GM12878 (cell line): ENCODE measurements around the gene FAM9C.

Source experiments
- ATF7 ChIP-seq: fragments of 450-650 bp; IDR thresholded peaks from 2 replicates; pipeline ENCODE4 v1.6.1; 2016; ENCODE audit warnings: low read depth, mild to moderate bottlenecking
- FOXM1 ChIP-seq: IDR thresholded peaks from 2 replicates; pipeline ENCODE4 v1.6.1; 2012; ENCODE audit warnings: low read depth, mild to moderate bottlenecking, inconsistent platforms, low read length, moderate library complexity
- HDAC6 ChIP-seq: fragments of 200-600 bp; sonication (generic); IDR thresholded peaks from one replicate; pipeline ENCODE4 v1.8.0; 2017; ENCODE audit warnings: antibody characterized with exemption; ENCODE audit not compliant: unreplicated experiment
- POLR2A ChIP-seq: IDR thresholded peaks from 2 replicates; pipeline ENCODE4 v1.6.1; 2011; ENCODE audit warnings: low read depth, mild to moderate bottlenecking, low read length
- RBBP5 ChIP-seq: fragments of 200-600 bp; sonication (generic); conservative IDR thresholded peaks from 2 replicates; pipeline ENCODE4 v1.6.1; 2016
- SMARCA5 ChIP-seq: fragments of 450-650 bp; IDR thresholded peaks from 2 replicates; pipeline ENCODE4 v1.6.1; 2017; ENCODE audit warnings: mild to moderate bottlenecking
- SRF ChIP-seq, 2 experiments: IDR thresholded peaks; 2 replicates each; pipeline ENCODE4 v1.6.1; 2011; ENCODE audit warnings: low read depth in 2 of 2, low read length in 2 of 2, mild to moderate bottlenecking in 1 of 2, moderate library complexity in 1 of 2
- SUPT20H ChIP-seq: IDR thresholded peaks from 2 replicates; pipeline ENCODE4 v1.6.1; 2011; ENCODE audit warnings: low read depth, mild to moderate bottlenecking, low read length, moderate library complexity, borderline replicate concordance; ENCODE audit not compliant: control insufficient read depth
- TAF1 ChIP-seq: IDR thresholded peaks from 2 replicates; pipeline ENCODE4 v1.6.1; 2011; ENCODE audit warnings: mild to moderate bottlenecking, low read depth, low read length, borderline replicate concordance
- TF ChIP-seq, protein P1 (sequence below): fragments of 450-650 bp; IDR thresholded peaks from 2 replicates; pipeline ENCODE4 v1.6.1; 2016; ENCODE audit warnings: mild to moderate bottlenecking, moderate library complexity, borderline replicate concordance
- TF ChIP-seq, protein P2 (sequence below), 3 experiments: IDR thresholded peaks in 2 of 3; conservative IDR thresholded peaks in 1 of 3; 2 replicates each; pipeline ENCODE4 v1.5.1; 2011; ENCODE audit warnings: low read depth in 3 of 3, low read length in 3 of 3, mild to moderate bottlenecking in 3 of 3, control low read depth in 2 of 3, moderate library complexity in 2 of 3, inconsistent platforms in 1 of 3, mixed read lengths in 1 of 3; ENCODE audit not compliant: control insufficient read depth in 2 of 3, insufficient read depth in 1 of 3; ENCODE audit errors: extremely low read depth in 1 of 3
- TF ChIP-seq, protein P3 (sequence below): IDR thresholded peaks from 2 replicates; pipeline ENCODE4 v1.6.1; 2012; ENCODE audit warnings: low read depth, low read length, improper control_type of control experiment
- TF ChIP-seq, protein P4 (sequence below): IDR thresholded peaks from 2 replicates; pipeline ENCODE4 v1.6.1; 2012; ENCODE audit warnings: mild to moderate bottlenecking, low read depth, low read length

DNA sequence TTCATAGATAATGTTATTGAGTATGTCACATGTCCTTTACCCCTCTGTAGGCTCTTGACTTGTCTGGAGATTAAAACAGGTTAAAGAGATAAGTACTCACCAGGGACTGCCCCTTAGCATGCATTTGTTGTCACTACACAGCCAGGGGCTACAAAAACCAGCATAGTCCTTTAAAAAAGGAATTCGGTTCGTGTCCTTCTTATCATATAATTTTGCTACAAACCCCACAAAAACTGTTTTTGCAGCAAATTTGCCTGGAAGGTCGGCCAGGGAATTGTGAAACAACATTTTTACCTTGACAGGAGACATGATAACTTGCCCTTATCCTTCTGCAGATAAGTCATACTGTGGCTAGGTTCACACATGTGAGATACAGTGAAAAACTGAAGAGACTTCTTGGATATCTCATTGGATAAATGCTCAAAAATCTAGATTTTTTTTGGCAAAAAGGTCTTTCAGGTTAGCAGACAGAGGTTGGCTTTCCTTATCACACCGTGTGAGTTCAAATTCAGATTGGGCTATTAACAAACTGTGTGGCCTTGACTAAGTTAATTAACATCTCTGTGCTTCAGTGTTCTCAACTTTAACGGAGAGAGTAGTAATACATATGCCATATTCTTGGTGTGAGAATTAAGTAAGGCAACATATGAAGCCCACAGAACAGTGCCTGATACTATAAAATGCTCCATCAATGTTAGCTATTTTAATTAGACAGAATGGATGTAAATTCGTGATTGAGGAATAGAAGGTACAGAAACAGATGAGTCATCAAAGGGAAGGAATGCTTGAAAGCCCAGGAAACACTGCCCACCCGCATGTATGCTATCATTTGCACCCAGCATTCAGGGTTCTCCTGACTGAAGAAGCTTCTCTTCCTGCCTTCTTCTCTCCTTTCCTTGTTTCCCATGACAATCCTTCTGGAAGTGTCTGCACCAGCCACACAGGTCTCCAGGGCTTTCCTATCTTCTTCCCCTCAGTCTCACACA, 30.0 kb downstream of the FAM9C start:
- TF ChIP-seq SRF (IDR thresholded peaks at IDR 0.05; ENCODE audit: low read depth in 2 of 2, low read length in 2 of 2) (no peak), SUPT20H (no peak), TAF1 (no peak), HDAC6 (no peak), SMARCA5 (no peak), FOXM1 (no peak), RBBP5 (no peak), ATF7 (no peak), POLR2A (no peak)
- TF ChIP-seq, protein P1, sequence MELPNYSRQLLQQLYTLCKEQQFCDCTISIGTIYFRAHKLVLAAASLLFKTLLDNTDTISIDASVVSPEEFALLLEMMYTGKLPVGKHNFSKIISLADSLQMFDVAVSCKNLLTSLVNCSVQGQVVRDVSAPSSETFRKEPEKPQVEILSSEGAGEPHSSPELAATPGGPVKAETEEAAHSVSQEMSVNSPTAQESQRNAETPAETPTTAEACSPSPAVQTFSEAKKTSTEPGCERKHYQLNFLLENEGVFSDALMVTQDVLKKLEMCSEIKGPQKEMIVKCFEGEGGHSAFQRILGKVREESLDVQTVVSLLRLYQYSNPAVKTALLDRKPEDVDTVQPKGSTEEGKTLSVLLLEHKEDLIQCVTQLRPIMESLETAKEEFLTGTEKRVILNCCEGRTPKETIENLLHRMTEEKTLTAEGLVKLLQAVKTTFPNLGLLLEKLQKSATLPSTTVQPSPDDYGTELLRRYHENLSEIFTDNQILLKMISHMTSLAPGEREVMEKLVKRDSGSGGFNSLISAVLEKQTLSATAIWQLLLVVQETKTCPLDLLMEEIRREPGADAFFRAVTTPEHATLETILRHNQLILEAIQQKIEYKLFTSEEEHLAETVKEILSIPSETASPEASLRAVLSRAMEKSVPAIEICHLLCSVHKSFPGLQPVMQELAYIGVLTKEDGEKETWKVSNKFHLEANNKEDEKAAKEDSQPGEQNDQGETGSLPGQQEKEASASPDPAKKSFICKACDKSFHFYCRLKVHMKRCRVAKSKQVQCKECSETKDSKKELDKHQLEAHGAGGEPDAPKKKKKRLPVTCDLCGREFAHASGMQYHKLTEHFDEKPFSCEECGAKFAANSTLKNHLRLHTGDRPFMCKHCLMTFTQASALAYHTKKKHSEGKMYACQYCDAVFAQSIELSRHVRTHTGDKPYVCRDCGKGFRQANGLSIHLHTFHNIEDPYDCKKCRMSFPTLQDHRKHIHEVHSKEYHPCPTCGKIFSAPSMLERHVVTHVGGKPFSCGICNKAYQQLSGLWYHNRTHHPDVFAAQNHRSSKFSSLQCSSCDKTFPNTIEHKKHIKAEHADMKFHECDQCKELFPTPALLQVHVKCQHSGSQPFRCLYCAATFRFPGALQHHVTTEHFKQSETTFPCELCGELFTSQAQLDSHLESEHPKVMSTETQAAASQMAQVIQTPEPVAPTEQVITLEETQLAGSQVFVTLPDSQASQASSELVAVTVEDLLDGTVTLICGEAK = no peak
- TF ChIP-seq, protein P2, sequence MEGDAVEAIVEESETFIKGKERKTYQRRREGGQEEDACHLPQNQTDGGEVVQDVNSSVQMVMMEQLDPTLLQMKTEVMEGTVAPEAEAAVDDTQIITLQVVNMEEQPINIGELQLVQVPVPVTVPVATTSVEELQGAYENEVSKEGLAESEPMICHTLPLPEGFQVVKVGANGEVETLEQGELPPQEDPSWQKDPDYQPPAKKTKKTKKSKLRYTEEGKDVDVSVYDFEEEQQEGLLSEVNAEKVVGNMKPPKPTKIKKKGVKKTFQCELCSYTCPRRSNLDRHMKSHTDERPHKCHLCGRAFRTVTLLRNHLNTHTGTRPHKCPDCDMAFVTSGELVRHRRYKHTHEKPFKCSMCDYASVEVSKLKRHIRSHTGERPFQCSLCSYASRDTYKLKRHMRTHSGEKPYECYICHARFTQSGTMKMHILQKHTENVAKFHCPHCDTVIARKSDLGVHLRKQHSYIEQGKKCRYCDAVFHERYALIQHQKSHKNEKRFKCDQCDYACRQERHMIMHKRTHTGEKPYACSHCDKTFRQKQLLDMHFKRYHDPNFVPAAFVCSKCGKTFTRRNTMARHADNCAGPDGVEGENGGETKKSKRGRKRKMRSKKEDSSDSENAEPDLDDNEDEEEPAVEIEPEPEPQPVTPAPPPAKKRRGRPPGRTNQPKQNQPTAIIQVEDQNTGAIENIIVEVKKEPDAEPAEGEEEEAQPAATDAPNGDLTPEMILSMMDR (IDR thresholded peaks at IDR 0.05 in 2 of 3, conservative IDR thresholded peaks at IDR 0.05 in 1 of 3; ENCODE audit: control insufficient read depth in 2 of 3, extremely low read depth in 1 of 3, insufficient read depth in 1 of 3, low read depth in 3 of 3, low read length in 3 of 3) = no peak
- TF ChIP-seq, protein P3, sequence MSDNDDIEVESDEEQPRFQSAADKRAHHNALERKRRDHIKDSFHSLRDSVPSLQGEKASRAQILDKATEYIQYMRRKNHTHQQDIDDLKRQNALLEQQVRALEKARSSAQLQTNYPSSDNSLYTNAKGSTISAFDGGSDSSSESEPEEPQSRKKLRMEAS = no peak
- TF ChIP-seq, protein P4, sequence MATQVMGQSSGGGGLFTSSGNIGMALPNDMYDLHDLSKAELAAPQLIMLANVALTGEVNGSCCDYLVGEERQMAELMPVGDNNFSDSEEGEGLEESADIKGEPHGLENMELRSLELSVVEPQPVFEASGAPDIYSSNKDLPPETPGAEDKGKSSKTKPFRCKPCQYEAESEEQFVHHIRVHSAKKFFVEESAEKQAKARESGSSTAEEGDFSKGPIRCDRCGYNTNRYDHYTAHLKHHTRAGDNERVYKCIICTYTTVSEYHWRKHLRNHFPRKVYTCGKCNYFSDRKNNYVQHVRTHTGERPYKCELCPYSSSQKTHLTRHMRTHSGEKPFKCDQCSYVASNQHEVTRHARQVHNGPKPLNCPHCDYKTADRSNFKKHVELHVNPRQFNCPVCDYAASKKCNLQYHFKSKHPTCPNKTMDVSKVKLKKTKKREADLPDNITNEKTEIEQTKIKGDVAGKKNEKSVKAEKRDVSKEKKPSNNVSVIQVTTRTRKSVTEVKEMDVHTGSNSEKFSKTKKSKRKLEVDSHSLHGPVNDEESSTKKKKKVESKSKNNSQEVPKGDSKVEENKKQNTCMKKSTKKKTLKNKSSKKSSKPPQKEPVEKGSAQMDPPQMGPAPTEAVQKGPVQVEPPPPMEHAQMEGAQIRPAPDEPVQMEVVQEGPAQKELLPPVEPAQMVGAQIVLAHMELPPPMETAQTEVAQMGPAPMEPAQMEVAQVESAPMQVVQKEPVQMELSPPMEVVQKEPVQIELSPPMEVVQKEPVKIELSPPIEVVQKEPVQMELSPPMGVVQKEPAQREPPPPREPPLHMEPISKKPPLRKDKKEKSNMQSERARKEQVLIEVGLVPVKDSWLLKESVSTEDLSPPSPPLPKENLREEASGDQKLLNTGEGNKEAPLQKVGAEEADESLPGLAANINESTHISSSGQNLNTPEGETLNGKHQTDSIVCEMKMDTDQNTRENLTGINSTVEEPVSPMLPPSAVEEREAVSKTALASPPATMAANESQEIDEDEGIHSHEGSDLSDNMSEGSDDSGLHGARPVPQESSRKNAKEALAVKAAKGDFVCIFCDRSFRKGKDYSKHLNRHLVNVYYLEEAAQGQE = no peak
